Smooth muscle cell (in vitro differentiated cells): ENCODE results near the gene FBLN7. TPM values are rescaled to one million over a fixed set of nuclear protein-coding genes. Genes with fewer than 3 reads are reported as not detected.

Experiments used
- DNase-seq: peaks from one replicate; lab custom pipeline; 2025; ENCODE audit not compliant: unreplicated experiment; lab: John Stamatoyannopoulos, UW
- H2AFZ ChIP-seq: fragments of 200-600 bp; sonication (generic); 2 replicates; pipeline ENCODE4 v1.6.0; 2016; ENCODE audit warnings: antibody characterized with exemption, low read depth, mild to moderate bottlenecking
- H3F3A ChIP-seq: fragments of 200-600 bp; sonication (generic); 2 replicates; pipeline ENCODE4 v1.6.0; 2017; ENCODE audit warnings: antibody characterized with exemption, low read depth
- H3K27ac ChIP-seq: fragments of 200-600 bp; sonication (generic); 2 replicates; pipeline ENCODE4 v1.5.1; 2016; ENCODE audit warnings: low read depth, mild to moderate bottlenecking
- H3K27me3 ChIP-seq: fragments of 200-600 bp; sonication (generic); 2 replicates; pipeline ENCODE4 v1.6.1; 2016; ENCODE audit warnings: low read depth, mild to moderate bottlenecking
- H3K36me3 ChIP-seq: fragments of 200-600 bp; sonication (generic); 2 replicates; pipeline ENCODE4 v1.5.1; 2016; ENCODE audit warnings: low read depth
- H3K4me1 ChIP-seq: fragments of 200-600 bp; sonication (generic); 2 replicates; pipeline ENCODE4 v1.5.1; 2016; ENCODE audit warnings: low read depth
- H3K4me2 ChIP-seq: fragments of 200-600 bp; sonication (generic); 2 replicates; pipeline ENCODE4 v1.6.0; 2016; ENCODE audit warnings: mild to moderate bottlenecking
- H3K4me3 ChIP-seq: fragments of 200-600 bp; sonication (generic); 2 replicates; pipeline ENCODE4 v1.5.1; 2016; ENCODE audit warnings: mild to moderate bottlenecking
- H3K79me2 ChIP-seq: fragments of 200-600 bp; sonication (generic); 2 replicates; pipeline ENCODE4 v1.6.0; 2016; ENCODE audit warnings: low read depth, mild to moderate bottlenecking
- H3K9ac ChIP-seq: fragments of 200-600 bp; sonication (generic); 2 replicates; pipeline ENCODE4 v1.6.0; 2016; ENCODE audit warnings: low read depth
- H3K9me3 ChIP-seq: fragments of 200-600 bp; sonication (generic); replicated peaks from 2 replicates; pipeline ENCODE4 v1.5.1; 2016; ENCODE audit warnings: low read depth
- H4K20me1 ChIP-seq: fragments of 200-600 bp; sonication (generic); 2 replicates; pipeline ENCODE4 v1.6.0; 2016; ENCODE audit warnings: low read depth
- WGBS: methylation state at CpG from one replicate; pipeline ENCODE4 v1.1.7; 2016; ENCODE audit warnings: low lambda C conversion rate; 5-methylcytosine and 5-hydroxymethylcytosine counted together
- polyA plus RNA-seq: library from polyadenylated mRNA; unstranded; fragments of >200 nt; fragmentation: Nextera tagmentation; extraction: Ambion mirVana; gene quantifications from 2 replicates; pipeline ENCODE4 v1.2.1, GENCODE V29; 2016
- total RNA-seq: library from RNA; depleted of rRNA; stranded (reverse); fragments of >200 nt; gene quantifications from 2 replicates; pipeline ENCODE4 v1.2.3, GENCODE V29; 2014
- TF ChIP-seq, protein P1 (sequence below): fragments of 200-600 bp; sonication (generic); IDR thresholded peaks from 2 replicates; pipeline ENCODE4 v1.5.1; 2017; ENCODE audit warnings: borderline replicate concordance, mild to moderate bottlenecking, antibody characterized with exemption; ENCODE audit not compliant: insufficient read depth, poor library complexity, severe bottlenecking

The FBLN7 gene
- total and polyA plus RNA-seq, 2 experiments from 2014 or later, result 1.1 to 2.7 TPM

DNA sequence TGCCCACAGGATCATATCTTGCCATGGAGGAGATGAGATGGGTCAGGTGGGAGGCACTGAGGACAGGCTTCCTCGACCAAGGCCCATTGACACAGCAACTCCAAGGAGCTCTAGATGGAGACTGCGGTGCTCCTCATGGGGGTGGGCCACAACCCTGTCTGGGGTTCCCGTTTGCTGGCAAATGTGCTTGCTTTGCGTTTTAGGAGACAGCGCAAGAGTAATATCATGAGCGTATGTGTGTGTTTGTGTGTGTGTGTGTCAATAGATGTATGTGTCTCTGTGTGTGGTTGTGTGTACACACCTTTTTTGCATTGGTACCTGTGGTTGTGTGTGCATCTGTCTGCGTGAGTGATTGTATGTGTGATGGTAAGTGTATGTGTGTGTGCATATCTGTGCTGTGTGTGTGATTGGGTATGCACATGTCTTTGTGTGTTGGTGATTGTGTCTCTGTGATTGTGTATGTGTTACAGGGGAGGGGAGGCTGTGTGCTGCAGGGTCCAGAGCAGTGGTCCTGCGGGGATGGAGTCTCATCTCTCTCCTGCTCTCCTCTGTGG, 4.4 kb downstream of the FBLN7 start:
- Histone ChIP-seq H3K27me3 (peaks cover 21% of the 10 kb centered on the region), H3K36me3 (no peaks in the 10 kb centered on the region), H2AFZ (no peak overlapping the region), H3K27ac (no peak overlapping the region), H3F3A (no peaks in the 10 kb centered on the region), H3K4me2 (no peak overlapping the region), H3K9ac (no peak overlapping the region), H3K4me1 (no peaks in the 10 kb centered on the region), H3K4me3 (no peak overlapping the region), H3K79me2 (no peaks in the 10 kb centered on the region), H4K20me1 (no peaks in the 10 kb centered on the region), H3K9me3 (no peaks in the 10 kb centered on the region)
- 94% methylated on average over 8 of the region's 8 CpGs for WGBS
- no peak for DNase-seq
- TF ChIP-seq, protein P1, sequence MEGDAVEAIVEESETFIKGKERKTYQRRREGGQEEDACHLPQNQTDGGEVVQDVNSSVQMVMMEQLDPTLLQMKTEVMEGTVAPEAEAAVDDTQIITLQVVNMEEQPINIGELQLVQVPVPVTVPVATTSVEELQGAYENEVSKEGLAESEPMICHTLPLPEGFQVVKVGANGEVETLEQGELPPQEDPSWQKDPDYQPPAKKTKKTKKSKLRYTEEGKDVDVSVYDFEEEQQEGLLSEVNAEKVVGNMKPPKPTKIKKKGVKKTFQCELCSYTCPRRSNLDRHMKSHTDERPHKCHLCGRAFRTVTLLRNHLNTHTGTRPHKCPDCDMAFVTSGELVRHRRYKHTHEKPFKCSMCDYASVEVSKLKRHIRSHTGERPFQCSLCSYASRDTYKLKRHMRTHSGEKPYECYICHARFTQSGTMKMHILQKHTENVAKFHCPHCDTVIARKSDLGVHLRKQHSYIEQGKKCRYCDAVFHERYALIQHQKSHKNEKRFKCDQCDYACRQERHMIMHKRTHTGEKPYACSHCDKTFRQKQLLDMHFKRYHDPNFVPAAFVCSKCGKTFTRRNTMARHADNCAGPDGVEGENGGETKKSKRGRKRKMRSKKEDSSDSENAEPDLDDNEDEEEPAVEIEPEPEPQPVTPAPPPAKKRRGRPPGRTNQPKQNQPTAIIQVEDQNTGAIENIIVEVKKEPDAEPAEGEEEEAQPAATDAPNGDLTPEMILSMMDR, result no peak

- Histone ChIP-seq H2AFZ (no peak overlapping the region), H3K9me3 (no peaks in the 10 kb centered on the region), H3K4me2 (no peak overlapping the region), H3K4me1 (no peaks in the 10 kb centered on the region), H3K36me3 (no peaks in the 10 kb centered on the region), H3K79me2 (no peaks in the 10 kb centered on the region), H3K27ac (no peak overlapping the region), H3F3A (no peaks in the 10 kb centered on the region), H4K20me1 (no peaks in the 10 kb centered on the region), H3K9ac (no peak overlapping the region), H3K4me3 (no peak overlapping the region), H3K27me3 (peaks cover 15% of the 10 kb centered on the region)
- WGBS, result 93% methylated on average over 5 of the region's 5 CpGs
- TF ChIP-seq, protein P1, result no peak
- DNase-seq, result no peak
Observed at GRCh38 chr2:112143150-112143549, 5.0 kb downstream of the FBLN7 start.

GRCh38 chr2:112144966-112145365, 6.8 kb downstream of the FBLN7 start:
- no peaks in the 10 kb centered on the region for H3K79me2 ChIP-seq
- no peak overlapping the region for H3K27ac ChIP-seq
- no peak overlapping the region for H3K9ac ChIP-seq
- no peaks in the 10 kb centered on the region for H4K20me1 ChIP-seq
- no peaks in the 10 kb centered on the region for H3F3A ChIP-seq
- peaks cover 15% of the 10 kb centered on the region for H3K27me3 ChIP-seq
- H3K36me3 ChIP-seq, result no peaks in the 10 kb centered on the region
- TF ChIP-seq, protein P1, result no peak
- no peak for DNase-seq
- no peaks in the 10 kb centered on the region for H3K9me3 ChIP-seq
- no peak overlapping the region for H2AFZ ChIP-seq
- H3K4me2 ChIP-seq, result no peak overlapping the region
- H3K4me1 ChIP-seq, result no peaks in the 10 kb centered on the region
- H3K4me3 ChIP-seq, result no peak overlapping the region
- WGBS, result 93% methylated on average over 6 of the region's 6 CpGs
